B cell (primary cell): Measurements from ENCODE around the gene TLX2.

ENCODE experiments used
- CTCF ChIP-seq: fragments of 200-600 bp; IDR thresholded peaks from one replicate; pipeline ENCODE4 v1.8.0; 2022; ENCODE audit warnings: antibody characterized with exemption, mild to moderate bottlenecking
- EZH2 ChIP-seq: IDR thresholded peaks from 2 replicates; pipeline ENCODE4 v1.6.1; 2012; ENCODE audit warnings: borderline replicate concordance, low read depth, mild to moderate bottlenecking, moderate library complexity, low read length; ENCODE audit not compliant: insufficient read depth, poor library complexity, severe bottlenecking

GRCh38 chr2:74495440-74495839 is 18.8 kb upstream of the TLX2 start:
- TF ChIP-seq CTCF (no peak), EZH2 (no peak)
